UCSD-AML1 (cell line): Measurements from ENCODE around the gene VPS54.

Experiments used
- DNase-seq: peaks from one replicate; lab custom pipeline; 2025; ENCODE audit not compliant: unreplicated experiment; lab: John Stamatoyannopoulos, UW

Gene VPS54

DNA sequence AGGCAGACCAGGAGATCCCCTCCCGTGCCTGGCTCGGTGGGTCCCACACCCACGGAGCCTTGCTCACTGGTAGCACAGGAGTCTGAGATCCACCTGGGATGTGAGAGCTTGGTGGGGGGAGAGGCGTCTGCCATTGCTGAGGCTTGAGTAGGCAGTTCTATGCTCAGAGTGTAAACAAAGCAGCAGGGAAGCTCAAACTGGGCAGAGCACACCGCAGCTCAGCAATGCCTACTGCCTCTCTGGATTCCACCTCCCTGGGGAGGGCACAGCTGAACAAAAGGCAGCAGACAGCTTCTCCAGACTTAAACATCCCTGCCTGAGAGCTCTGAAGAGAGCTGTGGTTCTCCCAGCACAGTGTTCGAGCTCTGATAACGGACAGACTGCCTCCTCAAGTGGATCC lies 92.4 kb downstream of the VPS54 start:
- DNase-seq = no peak

DNA sequence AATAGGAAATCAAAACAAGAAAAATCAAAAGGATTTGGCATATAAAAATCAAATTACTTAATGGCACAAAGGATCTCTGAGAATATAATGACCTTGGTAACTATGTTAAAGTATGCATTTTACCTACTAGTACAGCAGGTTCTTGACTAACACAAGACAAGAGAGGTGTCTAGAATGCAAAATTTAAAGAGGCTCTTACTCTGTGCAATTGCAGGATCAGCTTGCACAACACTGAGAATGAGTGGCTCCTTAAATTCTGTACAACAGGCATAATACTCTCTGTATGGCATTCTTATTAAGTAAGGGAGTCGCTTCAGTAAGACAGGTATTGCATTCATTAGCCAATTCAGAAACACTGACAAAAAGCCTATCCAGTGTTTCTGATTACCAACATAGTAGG lies 104.9 kb downstream of the VPS54 start:
- DNase-seq = no peak

DNA sequence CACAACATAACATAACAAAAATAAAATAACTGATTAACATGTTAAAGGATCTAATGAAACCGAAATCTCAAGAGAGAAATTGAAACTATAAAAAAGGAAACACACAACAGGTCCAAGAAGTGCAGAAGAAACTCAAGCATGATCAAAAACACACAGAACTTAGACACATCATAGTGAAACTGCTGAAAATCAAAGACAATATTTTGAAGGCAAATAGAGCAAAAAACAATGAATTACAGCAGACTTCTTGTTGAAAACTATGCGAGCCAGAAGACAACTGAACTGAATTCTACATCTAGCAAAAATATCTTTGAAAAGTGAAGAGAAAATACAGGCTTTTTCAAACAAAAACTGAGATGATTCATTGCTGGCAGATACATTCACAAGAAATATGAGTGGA lies 116.2 kb downstream of the VPS54 start:
- DNase-seq = no peak

DNA sequence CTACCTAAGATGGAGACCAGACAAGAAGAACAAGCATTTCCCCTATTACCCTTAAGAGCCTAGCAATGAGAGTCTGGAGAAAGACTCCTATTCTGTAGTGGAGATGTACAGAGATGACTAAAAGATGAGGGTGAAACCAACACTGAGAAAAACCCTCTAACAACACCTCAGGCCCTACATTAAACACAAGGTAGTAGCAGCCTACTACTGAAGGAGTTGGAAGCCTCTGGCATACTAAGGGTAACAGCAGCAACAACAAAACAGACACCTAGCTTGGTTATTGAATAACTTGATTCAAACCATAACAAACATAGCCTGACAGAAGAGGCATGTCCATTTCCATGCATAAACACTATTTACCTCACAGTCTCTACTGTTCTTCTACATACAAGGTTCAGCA lies 117.1 kb downstream of the VPS54 start:
- DNase-seq = no peak

DNA sequence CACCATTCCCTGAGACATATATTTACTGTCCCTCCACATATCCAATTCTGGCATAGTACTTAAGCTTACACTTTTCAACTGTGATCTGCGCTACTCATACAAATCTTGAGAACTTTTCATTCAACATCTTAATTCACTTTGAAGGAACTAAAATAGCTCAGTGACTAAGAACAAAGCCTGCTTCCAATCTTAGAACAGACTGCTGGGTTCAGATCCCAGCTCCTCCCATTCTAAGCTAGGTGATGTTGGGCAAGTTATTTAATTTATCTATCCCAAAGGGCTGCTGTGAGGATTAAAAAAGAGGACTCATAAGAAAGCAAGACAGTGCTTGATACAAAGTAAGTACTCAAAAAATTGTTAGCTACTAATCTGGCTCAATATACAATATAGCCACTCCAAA lies 119.6 kb downstream of the VPS54 start:
- no peak for DNase-seq

DNA sequence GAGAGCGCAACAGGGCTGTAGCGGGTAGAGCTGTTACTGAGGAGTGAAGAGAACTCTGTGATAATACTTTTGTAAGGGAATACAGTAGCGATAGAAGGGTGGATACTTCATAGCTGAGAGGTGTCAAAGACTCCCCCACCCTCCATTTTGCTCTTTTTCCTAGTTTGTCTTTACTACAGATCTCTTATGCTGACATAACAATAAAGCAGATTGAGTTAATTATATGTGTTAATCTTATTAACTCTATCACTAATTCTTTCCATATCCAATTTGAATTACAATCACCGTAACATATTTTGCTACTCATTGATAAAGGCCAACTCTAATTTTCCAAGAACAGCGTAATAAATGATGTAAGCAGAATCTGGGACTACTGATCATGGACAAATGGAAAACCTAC lies 120.4 kb downstream of the VPS54 start:
- no peak for DNase-seq

DNA sequence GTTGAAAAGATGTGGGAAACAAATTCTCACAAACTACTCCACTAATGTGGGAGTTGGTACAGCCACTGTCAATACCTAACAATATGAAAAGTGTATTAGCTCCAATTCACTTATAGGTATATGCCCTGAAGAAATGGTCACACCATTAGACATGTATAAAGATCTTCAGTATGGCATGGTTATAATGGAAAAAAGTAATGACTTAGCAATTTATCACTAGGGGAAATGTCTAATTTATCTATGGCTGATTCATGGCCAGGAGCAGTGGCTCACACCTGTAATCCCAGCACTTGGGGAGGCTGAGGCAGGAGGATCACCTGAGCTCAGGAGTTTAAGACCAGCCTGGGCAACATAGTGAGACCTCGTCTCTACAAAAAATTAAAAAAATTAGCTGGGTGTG lies 125.1 kb downstream of the VPS54 start:
- no peak for DNase-seq

DNA sequence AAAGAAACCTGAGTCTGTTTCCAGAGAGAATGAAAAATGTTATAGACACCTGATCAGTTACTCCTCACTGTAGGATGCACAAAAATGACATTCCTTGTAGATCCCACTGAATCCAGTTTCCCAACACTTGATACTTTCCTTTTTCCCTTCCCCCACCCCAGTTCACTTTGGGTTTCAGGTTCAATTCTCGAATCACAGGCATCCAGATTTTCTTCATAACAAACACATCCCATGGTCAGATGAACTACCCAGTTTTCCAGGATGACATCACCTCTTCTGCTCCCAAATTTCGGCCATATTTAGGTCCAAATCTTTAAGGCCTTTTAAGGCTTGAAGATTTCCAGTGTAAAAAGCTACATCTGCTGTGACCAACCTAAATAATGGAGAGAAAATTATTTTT lies 126.1 kb downstream of the VPS54 start:
- DNase-seq = no peak

DNA sequence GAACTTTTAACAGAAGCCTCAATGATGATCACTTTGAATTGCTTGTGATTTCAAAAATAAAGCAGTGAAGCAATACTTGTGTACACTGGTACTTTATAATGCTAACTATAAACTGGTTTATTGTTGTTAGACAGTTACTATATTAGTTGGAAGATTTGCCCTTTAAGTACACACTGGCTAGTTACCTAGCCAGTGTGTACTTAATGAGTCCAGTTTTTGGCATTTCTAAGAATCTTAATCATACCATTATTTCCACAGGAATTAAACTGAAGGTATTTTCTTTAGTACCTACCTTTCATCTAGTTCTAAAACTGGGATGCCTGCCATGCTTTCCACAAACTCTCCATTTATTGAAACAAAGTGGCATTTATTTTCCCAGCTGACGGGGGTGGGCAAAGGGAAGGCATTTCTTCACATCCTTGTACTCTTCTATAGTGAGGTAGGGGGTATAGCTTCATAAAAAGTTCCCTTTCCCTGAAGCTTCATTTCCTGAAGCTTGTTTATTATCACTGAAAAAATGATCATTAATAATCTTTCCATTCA lies 127.7 kb downstream of the VPS54 start:
- no peak for DNase-seq

DNA sequence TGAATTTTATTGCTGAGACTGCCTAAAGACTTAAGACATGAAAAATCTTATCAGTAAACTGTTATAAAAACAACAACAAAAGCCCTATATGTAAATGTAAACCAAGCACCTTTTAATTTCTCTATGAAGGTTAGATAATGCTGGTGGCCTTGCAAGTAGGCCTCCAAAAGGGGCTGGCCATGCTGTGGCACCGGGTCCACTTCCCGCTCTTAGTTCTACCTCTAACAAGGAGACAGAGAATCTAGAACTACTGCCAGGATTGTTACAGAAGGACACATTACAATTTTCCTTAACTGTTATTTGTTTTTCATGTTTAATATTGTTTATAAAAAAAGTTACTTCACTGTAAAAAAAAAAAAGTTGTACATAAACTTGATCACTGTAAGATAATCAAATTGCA lies 128.6 kb downstream of the VPS54 start:
- no peak for DNase-seq

DNA sequence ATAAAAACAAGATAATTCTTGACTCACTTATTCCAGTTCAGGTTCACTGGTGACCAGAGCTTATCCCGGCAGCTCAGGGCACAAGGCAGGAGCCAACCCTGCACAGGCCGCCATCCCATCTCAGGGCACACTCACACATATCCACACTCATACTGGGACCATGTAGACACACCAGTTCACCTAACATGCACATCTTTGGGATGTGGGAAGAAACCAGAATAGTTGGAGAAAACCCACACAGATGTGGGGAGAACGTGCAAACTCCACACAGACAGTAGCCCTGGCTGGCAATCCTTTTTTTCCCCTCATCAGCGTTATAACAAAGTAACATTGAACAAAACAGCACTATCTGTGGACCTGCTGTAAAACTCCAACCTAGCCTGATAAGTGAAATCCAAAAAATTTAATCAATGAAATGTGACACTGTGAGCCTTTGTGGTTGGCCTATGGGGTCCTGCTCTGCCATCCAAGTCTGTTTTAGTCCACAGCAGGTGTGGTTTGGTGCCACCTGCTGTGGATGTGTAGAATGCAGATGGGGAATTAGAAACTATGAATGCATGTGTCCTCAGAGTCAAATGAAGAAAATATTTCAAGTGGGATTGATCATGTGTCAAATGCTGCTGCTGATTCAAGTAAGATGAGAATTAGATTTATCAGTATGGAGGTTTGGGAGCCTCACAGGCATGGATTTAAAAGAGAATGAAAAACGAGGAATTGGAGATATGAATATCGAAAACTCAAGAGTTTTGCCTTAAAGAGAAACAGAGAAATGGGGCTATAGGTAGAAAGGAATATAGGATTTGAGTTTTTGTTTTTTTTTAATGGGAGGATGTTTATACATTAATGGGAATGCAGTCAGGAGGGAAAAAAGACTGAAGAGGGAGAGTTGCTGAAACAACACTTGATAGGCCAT lies 130.5 kb downstream of the VPS54 start:
- peak; percentile 17 for DNase-seq

DNA sequence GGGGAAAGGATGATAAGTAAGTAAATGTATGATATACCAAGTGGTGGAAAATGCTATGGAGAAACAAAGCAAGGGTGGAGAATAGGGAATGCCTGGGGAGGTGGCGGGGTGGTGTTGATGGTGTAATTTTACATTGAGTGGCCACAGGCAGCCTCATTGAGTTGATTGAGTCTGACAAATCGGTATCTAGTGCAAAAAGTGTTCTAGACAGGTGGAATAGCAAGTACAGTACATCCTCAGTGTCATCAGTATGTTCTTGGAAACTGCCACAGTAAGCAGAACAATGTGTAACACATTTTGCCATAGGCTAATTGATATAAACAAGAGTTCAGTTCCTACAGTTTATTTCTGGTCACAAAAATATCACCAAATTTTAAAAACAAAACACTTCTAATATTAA lies 131.2 kb downstream of the VPS54 start:
- DNase-seq = no peak

DNA sequence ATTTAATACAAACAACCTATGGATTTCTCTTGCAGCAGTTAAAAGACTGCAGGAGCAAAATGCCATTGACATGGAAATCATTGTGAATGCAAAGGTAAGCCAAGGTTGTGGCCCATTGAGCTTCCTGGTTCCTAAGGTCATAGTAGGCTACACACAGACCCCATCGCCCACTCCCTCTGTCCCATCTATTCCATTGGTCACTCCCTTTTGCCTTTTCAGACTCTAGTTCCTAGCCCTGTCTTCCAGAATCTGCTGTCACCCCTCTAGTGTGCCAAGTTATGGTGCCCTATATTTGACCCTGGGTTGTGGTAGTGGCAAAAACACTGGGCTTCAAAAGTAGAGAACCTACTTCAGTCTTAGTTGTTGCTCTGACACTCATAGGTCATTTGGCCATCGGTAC lies 132.8 kb downstream of the VPS54 start:
- no peak for DNase-seq

DNA sequence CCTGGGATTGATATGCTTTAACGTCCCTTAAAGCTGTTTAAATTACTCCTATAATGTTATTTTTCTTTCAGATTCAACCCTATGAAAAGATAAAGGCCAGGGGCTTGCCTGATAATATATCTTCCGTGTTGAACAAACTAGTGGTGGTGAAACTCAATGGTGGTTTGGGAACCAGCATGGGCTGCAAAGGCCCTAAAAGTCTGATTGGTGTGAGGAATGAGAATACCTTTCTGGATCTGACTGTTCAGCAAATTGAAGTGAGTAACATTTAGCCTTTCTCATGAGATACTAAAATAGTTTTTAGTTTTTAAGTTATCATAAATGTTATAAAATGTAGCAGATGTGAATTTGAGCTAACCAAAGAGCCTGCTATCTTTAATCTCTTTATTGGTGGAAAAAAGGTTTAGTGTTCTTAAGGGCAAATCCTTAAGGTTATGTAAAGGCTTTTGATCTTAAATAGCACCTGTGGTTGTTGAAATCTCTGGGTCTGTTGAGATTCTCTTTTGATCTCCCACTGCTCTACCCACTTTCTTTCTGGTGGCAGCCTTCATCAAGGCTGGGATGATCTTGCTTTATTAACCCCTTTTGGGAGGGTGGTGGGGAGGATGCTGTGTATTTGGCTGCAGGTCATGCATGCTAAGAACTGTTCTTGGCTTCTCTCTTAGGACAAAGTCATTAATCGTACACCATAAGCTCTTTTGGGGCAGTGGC lies 136.7 kb downstream of the VPS54 start:
- no peak for DNase-seq

DNA sequence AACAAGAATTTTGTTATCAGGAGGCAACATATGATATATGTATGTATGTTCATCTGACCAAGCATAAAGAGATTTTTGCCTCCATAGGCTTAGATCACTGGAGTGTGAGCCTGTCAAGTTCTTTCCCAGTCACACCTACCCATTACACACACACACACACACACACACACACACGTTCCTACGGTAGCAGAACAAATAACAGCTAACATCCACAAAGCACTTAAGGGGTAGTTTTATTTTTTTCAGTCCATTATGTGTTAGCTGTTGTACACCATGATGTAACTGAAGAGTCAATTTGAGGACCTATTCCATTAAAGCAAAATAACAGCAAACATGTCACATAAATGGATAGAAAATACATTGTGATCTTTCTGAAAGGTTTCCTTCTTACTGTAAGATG lies 138.0 kb downstream of the VPS54 start:
- DNase-seq = no peak

DNA sequence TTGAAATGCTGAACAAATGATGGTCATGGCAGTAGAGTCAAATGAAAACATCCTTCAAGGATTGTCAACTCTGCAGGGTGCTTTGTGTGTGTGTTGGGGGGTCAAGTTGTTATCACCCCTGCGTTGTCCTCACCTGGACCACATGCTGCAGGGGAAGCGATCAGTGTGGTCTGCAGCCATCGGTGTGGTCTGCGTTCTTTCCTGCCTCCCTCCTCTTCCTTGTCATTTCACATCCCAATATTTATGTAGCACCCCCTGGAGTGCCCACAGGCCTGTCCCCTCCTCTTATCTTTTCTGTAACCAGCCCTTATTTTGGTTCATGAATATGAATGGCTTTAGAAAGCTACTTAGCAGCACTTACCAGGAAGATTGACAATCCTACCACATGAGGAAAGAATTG lies 138.6 kb downstream of the VPS54 start:
- DNase-seq = no peak

DNA sequence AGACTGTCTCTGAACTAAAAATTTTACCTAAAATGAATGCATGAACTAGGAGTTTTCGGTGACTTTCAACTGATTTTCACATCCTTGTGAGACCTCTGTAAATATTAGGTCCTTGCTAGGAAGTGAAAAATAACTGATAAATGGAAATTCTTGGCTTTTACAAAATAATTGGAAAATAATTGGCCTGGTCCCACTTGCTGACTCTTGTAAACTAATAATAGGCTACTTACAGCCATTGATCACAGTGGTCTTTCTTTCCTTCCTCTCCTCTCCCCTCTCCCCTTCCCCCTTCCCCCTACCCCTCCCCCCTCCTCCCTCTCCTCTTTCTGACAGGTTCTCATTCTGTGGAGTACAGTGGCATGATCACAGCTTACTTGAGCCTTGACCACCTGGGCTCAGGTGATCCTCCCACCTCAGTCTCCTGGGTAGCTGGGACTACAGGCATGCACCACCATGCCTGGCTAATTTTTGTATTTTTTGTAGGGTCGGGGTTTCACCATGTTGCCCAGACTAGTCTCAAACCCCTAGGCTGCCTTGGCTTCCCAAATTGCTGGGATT lies 139.3 kb downstream of the VPS54 start:
- DNase-seq = no peak

DNA sequence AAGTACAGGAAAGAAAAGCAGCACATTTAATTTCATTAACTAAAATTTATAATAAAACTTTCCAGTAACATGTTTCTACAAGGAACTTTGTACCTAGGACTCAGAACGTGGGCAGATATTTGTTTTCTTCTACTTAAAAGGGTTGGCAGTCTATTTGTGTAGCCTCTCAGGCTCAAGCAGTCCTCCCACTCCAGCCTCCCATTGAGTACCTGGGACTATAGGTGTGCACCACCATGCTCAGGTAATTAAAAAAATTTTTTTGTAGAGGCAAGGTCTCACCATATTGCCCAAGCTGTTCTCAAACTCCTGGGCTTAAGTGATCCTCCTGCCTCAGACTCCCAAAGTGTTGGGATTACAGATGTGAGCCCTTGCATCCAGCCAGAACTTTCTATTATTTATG lies 140.7 kb downstream of the VPS54 start:
- DNase-seq = no peak

DNA sequence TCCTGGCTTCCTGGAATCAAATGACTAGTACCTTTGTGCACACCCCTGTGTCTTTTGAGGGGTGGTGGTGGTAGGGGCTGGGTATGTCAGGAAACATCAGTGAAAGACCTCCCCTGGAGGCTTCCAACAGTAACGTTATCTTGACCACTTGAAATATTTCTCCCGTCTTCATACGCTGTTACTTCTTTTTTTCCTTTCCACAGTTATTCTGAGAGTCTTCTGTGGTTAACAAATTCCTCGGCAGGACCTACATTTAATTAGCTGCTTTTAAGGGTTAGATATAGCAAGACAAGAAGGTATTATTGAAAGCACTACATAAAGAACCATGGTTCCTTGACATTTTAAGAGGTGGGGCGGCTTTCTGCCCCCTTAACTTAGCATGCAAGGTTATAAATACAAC lies 142.9 kb downstream of the VPS54 start:
- DNase-seq = no peak

DNA sequence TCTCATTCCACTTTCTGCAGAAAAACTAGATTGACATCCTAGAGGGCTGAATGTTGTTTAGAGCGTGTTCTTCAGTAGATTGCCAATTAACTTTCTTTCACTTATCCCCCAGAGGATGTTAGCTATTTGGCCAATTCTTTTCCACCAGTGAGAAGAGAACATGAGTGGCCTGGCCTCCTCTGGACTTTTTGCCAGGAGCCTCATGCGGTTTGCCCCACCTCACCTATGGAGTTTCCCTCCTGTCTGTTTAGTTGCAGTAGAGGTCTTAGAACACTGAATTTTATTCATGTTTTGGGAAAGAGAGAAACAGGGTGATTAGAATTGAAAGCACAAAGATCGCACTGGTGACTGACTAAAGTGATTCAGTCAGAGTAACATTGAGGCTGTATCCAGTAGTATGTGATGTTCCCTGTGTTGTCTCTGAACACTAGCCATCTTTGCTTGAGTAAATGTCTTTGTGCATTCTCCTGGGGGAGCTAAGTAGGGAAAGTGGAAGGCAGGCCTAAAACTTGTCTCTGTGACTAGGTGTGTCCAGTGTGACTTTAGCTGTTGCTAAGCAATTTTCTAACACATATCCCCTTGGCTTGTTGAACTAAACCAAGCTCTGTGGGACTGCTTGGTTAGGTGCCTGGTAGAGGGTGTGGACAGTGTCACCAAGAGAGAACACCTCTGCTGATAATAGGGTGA lies 143.5 kb downstream of the VPS54 start:
- DNase-seq = no peak

DNA sequence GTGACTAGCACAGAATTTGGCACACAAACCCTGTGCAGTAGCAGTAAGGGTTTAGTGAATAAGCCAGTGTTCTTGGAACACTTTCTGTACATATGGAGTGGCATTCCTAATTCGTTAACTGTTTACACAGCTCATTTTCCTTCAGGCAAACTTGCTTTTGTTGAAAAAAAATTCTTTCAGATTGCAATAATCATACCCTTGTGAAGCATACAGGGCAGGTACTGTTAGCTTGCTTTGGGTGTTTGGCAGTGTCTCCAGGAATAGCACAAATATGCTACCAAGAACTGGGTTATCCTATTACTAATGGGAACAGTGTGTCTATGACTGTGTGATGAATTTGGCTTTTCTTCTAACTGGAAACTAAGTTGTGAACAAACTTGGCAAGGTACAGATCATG lies 144.1 kb downstream of the VPS54 start:
- no peak for DNase-seq
